ENCODE measurements around the gene WNT8B.
A peak's percentile ranks its signal among the peaks of the same experiment; 100 is the strongest.

The WNT8B gene, protein sequence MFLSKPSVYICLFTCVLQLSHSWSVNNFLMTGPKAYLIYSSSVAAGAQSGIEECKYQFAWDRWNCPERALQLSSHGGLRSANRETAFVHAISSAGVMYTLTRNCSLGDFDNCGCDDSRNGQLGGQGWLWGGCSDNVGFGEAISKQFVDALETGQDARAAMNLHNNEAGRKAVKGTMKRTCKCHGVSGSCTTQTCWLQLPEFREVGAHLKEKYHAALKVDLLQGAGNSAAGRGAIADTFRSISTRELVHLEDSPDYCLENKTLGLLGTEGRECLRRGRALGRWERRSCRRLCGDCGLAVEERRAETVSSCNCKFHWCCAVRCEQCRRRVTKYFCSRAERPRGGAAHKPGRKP

DNA sequence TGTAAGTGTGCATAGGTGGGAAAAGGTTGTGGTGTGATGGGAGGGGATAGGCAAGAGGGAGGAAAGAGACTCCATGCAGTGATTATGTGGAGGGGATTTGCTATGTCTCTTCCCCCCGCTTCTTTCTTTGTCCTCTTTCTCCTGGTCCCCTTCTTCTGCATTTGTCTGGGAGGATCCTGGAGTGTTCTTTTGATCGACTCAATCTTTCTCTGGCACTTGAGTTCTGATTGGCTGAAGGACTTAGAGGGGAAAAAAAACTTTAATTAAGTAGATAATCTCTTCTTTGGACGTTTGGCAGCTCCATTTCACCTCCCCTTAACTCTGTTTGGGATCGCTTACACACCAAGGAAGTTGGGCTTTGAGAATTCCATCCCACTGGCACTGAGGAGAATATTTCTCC is at the start of gene WNT8B:
Gene WNT8B, plus strand, starts transcription at position 301 of the 400 bp plus-strand sequence. CDS start 160 bp downstream, outside the sequence.
- DNase-seq = no peak

DNA sequence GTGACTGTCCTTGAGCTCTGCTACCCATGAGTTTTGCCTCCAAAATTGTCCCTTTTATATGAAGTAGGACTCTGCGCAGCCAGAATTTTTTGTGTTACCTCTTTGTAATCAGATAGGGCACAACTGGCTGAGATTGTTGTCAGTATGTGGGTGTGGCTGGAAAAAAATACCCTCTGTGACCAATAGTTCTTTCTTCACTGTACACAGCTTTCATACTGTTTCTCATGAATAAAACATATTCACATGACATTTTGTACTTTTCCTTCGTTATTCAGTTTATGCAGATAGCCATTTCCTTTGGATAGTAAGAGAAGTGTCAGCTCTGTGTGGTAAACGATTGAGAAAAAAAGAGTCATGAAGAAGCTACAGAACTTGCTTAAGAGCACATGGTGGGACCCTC is 49.6 kb upstream of the WNT8B start:
- no peak for DNase-seq

DNA sequence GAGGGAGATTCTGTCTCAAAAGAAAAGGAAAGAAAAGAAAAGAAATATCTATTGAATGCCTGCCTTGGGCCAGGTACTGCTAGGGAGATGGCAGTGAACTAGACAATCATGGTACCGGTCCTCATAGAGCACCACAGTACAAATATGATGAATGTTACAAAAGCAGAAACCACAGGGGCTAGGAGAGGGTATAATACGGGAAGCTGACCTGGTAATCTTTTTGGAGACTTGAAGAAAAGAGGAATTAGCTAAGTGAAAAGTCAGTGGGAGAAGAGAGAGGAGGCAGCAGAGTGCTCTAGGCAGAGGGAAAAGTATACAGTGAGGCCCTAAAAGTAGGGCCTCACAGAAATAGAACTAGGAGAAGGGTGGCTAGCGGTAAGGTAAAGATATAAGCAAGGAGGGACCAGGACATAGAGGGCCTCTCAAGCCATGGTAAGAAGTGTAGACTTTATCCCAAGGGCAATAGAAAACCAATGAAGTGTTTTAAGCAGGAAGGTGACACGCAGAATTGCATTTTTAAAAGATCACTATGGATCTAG is 42.8 kb upstream of the WNT8B start:
- DNase-seq = no peak

DNA sequence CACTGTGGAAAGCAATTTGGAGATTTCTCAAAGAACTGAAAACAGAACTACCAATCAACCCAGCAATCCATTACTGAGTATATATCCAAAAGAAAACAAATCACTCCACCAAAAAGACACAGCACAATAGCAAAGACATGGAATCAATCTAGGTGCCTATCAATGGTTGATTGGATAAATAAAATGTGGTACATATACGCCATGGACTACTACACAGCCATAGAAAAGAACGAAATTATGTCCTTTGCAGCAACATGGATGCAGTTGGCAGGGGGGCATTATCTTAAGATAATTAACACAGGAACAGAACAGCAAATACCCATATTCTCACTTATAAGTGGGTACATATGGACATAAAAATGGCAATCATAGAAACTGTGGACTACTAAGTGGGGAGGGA is 35.4 kb upstream of the WNT8B start:
- DNase-seq = no peak

DNA sequence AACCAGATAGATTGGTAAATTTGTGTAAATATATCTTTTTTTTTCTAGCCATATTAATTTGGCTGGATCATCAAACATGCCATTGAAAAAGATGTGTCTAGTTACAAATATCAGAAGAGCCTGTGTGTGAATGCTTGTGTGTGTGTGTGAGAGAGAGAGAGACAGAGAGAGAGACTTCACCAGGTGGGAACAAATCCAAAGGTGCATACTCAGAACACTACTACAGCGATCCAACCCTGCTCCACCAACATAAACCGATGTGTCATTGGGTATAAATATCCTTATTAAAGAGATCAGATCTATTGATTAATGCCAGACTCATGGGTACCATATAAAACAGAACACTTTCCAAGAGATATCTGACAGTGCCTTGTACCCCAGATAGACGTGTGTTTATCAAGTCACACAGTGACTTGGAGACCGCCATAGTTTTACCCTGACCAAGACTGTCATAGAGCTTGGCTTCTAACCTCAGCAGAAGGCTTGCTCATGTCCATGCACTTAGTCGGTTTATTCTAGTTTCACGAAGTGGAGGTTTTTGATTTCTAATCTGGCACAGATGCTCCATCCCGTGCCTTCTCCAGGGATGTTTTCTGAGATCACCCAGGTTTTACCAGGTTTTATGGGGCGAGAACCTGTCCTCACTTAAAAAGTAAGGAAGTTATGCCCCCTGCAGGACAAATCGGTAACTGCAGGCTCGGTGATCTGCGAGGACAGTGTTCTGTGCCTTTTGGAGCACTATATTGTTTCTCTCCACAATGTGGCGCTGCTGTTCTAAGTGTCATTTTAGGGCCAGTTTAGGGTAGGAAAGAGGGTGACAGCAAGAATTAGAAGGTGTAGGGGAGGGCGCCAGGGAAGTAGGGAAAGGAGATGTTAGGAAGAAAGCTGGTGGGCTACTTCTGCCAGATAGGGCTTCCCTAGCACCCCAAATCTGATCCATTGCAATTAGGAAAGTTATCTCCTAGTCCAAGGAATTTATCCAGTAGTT is 29.3 kb upstream of the WNT8B start:
- DNase-seq = peak; percentile 76 to 95 (median 92)

DNA sequence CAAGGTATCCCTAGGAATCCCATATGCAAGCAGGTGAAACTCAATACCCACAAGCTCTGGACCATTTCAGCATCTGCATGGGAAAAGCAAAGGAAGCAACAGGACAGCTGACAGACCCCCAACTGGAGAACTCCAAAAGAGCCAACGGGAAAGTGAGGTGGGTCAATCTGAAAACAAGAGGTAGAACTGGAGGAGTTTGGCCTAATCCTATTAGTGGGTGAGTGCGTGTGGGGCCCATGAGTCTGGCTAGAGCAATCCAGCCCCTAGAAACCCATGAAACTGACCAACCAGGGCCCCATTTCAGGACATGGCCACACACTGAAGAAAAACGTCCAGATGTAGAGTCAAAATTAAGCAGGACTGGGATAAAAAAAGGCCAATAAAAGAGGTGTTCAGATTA is 26.6 kb upstream of the WNT8B start:
- no peak for DNase-seq

DNA sequence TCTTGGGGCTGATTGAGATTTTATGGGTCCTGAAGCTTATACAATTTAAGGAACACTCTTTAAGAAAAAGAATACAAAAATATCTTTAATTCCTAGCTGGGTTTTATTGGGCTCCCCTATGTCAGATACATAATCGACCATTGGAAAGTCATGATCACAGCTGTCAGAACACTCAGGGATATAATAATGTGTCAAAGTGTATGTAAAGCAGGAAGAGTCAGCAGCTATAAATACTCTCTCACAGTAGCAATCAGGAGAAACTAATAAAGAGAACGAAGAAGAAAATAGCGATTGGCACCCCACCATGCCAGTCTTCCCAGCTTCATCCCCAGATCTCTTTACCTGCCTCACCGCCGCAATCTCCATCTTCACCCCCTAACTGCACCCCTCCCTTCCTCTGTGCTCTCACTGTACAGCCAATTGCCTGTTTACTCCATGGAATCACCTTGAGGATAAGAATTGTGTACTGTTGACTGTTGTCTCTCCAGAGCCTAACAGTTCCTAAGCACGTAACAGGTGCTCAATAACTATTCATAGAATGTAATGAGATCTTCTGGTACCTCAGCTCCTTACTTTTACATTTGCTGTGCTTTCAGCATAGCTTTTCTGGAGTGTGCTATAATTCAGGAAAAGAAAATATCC is 24.0 kb upstream of the WNT8B start:
- DNase-seq = no peak

DNA sequence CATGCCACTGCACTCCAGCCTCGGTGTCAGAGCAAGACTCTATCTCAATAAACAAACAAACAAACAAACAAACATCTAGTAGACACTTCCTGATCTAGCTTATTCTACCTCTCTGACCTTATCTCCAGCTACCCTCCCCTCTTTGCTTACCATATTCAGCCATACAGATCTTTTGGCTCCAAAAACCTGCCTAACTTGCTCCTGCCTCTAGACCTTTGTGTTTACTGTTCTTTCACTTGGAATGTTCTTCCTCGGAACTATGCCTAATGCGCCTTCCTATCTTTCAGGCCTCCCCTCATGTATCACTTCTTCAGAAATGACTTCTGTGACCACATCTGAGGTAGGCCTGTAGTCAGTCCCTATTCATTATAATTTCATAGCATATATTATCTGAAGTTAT is 20.3 kb upstream of the WNT8B start:
- no peak for DNase-seq

DNA sequence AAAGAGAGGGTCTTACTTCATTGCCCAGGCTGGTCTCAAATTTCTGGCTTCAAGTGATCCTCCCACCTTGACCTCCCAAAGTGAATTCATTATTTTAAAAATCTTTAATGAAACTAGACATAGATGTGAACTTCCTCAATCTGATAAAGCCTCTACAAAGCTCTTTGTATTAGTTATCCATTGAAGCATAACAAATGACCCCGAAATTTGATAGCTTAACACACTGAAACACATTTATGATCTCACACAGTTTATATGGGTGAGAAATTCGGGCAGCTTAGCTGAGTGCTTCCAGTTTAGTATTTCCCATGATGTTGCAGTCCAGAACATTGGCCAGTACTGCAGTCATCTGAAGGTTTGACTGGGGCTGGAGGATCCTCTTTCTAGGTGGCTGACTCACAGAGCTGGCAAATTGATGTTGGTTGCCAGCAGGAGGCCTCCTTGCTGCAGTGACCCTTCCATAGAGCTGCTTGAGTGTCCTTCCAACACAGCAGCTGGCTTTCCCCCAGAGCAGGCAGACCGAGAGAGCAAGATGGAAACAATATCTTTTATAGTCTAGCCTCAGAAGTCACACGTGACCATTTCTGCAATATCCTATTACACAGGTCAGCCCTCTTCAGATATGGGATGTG is 16.6 kb upstream of the WNT8B start:
- DNase-seq = no peak

DNA sequence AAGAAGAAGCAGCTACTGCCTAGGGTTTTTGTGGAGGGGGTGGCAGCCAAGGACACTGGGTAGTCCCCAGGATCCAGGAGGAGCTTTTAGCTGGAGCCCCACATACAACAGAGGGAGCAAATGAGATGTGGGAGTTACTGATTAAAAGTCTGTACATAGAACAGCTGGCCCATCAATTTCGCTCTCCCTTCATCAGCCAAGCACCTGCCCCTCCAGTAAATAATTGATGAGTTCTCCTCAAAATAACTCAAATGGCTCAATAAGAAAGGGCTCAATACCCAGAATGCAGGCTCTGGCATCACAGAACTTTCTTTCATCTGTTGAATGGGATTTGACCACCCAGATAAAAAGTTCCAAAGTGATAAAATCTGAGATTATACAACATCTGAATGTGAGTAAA is 15.1 kb upstream of the WNT8B start:
- DNase-seq = no peak

DNA sequence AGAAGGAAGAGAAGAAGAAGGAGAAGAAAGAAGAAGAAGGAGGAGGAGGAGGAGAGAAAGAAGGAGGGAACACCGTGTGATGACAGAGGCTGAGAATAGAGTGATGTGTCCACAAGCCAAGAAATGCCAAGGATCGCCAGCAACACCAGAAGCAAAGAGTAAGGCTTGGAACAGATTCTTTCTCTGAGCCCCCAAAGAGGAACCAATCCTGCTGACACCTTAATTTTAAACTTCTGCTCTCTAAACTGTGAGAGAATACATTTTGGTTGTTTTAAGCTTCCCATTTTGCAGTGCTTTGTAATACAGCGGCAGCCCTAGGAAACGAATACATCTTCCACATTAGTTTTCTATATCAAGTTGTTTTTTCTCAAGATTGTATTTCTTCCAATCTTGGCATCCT is 13.9 kb upstream of the WNT8B start:
- no peak for DNase-seq

DNA sequence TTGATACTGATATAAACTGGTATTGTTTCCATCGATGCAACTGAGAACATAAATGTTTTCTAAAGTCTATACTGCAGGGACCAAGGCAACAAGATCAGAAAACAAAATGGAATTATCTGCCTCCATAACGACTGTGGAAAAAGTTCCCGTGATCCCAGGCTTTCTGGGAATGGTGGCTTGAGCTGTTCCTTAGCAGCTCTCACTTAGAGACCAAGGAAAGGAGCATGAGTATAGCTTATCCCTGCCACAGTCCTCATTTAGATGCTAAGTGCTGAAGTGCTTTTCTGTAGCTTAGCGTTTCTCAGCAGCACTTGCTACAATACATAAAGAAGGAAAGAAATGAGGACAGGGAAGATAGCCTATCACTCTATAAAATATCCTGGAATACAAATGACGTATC is 5.5 kb downstream of the WNT8B start:
- no peak for DNase-seq

DNA sequence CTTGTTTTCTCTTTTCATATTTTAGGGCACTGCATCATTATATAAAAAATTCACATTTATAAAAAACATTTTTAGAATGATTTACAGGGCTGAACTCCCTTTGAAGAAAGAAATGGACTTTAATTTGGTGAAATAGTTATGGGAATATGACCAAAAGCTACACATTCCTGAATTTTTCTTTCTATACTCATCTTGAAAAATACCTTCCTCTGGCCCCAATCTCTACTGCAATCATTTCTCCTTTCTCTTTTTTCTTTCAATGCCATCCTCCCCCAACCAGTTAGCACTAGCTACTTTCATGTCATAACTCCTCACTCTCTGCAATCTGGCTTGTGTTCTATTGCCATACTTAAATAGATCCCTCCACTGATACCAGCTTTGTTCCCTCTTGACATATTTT is 6.2 kb downstream of the WNT8B start:
- DNase-seq = no peak

DNA sequence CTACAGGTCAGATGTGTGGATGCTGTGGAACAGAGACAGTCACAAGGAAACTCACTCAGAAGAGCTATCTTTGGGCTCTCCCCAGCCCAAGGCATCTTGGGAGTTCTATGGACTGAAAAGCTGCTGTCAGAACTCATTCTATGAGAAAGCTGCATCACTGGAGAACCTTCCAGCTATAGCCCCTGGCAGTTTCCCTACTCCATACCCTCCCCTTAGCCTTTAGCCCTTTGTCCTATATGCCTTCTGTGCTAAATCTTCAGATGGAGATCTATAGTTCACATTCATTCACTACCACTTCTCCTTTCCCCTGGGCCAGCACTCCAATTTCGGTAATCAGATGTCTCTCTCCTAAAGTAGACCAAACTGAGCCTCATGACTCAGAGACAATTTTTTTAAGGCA is 6.9 kb downstream of the WNT8B start:
- DNase-seq = no peak

DNA sequence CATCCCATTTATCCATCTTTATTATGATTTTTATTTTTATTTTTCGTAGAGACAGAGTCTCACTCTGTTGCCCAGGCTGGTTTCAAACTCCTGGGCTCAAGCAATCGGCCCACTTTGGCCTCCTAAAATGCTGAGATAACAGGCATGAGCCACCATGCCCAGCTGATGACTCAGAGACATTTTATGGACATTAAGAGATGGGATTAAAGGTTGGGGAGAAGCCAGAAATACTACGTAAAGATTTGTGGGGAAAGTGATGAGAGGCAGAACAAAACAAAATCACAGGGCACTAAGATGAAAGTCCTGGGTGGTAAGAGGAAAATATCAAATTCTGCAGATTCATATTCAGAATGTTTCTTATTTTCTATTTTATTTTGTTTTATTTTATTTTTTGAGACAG is 7.6 kb downstream of the WNT8B start:
- no peak for DNase-seq

DNA sequence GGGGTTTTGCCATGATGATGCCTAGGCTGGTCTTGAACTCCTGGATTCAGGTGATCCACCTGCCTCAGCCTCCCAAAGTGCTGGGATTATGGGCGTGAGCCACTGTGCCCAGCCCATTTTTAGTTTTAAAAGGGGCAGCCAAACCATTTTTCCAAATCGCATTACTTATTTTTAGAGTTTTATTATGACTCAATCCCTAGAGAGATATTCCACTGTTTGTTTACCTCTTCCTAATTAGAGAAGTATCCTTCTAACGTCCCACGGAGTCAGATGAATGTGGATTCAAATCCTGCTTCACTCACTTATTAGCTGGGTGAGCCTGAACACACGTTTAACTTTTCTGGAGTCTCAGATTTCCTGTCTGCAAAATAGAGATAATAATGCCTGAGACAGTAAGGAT is 15.2 kb downstream of the WNT8B start:
- no peak for DNase-seq

DNA sequence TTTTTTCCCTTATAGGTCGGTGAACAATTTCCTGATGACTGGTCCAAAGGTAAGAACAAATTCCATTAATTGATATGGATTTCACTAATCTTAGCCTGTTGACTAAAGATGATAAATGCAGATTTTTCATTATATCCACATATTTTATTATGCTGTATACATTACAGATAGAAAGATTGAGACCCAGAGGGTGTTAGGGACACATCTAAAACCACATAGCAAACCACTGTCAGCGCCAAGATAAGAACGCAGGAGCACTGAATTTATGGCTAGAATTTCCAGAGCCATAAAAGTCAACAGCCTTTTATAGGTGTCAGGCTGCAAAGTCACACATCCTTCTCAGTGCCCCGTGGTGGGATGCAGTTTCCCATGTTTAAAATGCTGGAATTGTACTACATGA is 16.2 kb downstream of the WNT8B start:
- no peak for DNase-seq

DNA sequence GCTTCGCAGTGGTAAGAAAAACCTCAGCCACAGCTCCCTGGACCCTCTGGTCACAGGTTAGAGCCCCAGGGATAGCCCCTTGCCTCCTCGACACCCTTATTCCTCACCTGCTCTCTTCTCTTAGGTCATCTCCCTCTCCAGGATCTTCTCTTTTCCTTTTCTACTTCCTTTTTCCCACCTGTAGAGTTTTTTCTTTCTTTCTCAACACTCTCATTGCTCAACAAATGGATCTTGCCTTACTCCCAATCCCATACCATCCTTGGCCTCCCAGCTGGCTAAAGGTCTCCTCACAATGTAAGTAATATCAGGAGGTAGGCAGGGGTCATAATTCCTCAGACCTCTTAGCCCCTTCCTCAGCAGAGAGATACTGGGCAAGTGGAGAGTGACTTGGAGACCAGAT is 17.2 kb downstream of the WNT8B start:
- no peak for DNase-seq

DNA sequence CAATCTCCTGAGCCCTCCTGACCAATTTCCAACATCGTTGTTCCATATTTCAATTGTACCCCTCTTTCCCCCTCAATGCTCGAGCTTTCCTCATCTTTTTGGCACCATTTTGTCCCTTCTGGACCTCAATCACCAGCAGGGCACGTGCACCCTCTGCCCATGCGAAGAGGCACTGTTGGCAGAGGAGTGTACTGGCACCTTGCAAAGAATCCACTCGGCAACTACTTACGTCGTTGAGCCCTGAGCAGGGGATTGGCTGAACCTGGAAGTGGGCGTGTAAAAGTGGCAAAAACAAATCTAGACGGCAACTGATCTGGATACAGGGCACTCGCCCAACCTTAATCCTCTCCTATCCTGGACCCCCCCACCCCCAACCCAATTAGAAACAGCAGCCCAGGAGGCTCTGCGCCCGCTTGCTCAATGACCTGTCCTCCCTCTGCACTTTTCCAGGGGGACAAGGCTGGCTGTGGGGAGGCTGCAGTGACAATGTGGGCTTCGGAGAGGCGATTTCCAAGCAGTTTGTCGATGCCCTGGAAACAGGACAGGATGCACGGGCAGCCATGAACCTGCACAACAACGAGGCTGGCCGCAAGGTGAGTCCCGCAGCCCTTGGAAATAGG is 18.8 kb downstream of the WNT8B start:
- peak; percentile 73 to 89 (median 78) for DNase-seq

DNA sequence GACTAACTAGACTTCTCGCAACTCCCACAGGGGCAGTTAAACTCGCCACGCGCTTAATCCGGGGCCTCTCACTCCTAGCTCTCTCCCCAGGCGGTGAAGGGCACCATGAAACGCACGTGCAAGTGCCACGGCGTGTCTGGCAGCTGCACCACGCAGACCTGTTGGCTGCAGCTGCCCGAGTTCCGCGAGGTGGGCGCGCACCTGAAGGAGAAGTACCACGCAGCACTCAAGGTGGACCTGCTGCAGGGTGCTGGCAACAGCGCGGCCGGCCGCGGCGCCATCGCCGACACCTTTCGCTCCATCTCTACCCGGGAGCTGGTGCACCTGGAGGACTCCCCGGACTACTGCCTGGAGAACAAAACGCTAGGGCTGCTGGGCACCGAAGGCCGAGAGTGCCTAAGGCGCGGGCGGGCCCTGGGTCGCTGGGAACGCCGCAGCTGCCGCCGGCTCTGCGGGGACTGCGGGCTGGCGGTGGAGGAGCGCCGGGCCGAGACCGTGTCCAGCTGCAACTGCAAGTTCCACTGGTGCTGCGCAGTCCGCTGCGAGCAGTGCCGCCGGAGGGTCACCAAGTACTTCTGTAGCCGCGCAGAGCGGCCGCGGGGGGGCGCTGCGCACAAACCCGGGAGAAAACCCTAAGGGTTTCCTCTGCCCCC is 19.5 kb downstream of the WNT8B start:
- peak; percentile 47 to 82 (median 77) for DNase-seq

DNA sequence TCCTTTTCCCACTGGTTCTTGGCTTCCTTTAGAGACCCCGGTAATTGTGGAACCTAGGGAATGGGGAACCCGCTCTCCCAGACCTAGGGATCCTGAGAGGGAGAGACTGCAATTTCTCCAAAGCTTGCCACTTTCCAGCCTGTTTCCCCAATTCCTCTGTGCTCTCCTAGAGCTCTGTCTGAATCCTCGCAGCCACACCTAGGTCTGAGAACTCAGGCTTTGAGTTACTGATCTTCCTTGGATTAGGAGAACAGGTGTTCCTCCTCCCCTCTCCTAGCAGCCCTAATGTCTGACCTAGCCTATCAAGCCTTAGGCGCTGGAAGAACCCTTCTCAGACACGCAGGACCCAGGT is 20.0 kb downstream of the WNT8B start:
- DNase-seq = no peak

Measured in NCI-H1417 (cell line).